NT2/D1 (cell line): ENCODE data around the gene FBXO22.
"Not testable (repeated sequence)": the region's sequence is repeated elsewhere in the genome, so short reads cannot be mapped to it uniquely, and the experiment has no call there.

ENCODE experiments used
- DNase-seq: peaks from one replicate; pipeline ENCODE4 v3.0.0-alpha.2; 2011; ENCODE audit warnings: low read depth, low spot score
- H3K27me3 ChIP-seq: 2 replicates; pipeline ENCODE4 v1.6.0; 2011; ENCODE audit warnings: mild to moderate bottlenecking; ENCODE audit not compliant: insufficient read length, insufficient read depth
- H3K36me3 ChIP-seq: 2 replicates; pipeline ENCODE4 v1.6.1; 2011; ENCODE audit warnings: mild to moderate bottlenecking, low read length, mixed read lengths; ENCODE audit not compliant: insufficient read depth, insufficient read length
- H3K4me1 ChIP-seq: 2 replicates; pipeline ENCODE4 v1.5.1; 2011; ENCODE audit not compliant: insufficient read depth, insufficient read length
- H3K4me3 ChIP-seq: 2 replicates; pipeline ENCODE4 v1.5.1; 2011; ENCODE audit warnings: low read depth; ENCODE audit not compliant: insufficient read length
- H3K9ac ChIP-seq: 2 replicates; pipeline ENCODE4 v1.6.0; 2011; ENCODE audit warnings: low read depth; ENCODE audit not compliant: insufficient read length
- H3K9me3 ChIP-seq: 2 replicates; pipeline ENCODE4 v1.5.1; 2011; ENCODE audit warnings: mild to moderate bottlenecking, low read length; ENCODE audit not compliant: insufficient read depth
- SUZ12 ChIP-seq: IDR thresholded peaks from 2 replicates; pipeline ENCODE4 v1.6.1; 2011; ENCODE audit not compliant: insufficient read length, insufficient read depth; ENCODE audit errors: extremely low read depth
- YY1 ChIP-seq: IDR thresholded peaks from 2 replicates; pipeline ENCODE4 v1.6.1; 2011; ENCODE audit not compliant: insufficient read length, insufficient read depth
- ZNF274 ChIP-seq: IDR thresholded peaks from 2 replicates; pipeline ENCODE4 v1.6.1; 2011; ENCODE audit warnings: mild to moderate bottlenecking, low read depth, low read length

Gene FBXO22

DNA sequence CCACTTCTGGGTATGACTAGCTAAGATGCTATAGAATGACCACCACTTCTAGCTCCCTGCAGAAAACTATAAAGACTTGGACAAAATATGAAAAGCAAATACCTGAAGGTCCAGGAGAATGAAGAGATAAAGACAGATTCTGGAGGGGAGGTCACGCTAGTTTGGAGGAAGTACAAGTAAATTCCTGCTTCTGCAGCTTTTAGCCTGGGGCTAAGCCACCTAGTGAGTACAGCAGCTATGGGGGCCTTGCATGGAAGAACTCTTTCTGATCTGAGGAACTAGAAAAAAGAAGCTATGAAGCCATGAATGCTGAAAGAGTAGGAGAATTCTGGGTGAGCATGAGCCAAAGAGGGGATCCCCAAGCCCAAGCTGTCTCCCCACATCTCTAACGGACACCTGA is 78.8 kb downstream of the FBXO22 start:
- H3K9ac ChIP-seq = no peak overlapping the region
- peaks cover 1% of the 10 kb centered on the region; the same call in 1 of the 2 replicates for H3K9me3 ChIP-seq
- H3K4me3 ChIP-seq = no peak overlapping the region
- DNase-seq = peak; percentile 22
- H3K27me3 ChIP-seq = no peaks in the 10 kb centered on the region
- no peak for TF ChIP-seq SUZ12
- TF ChIP-seq ZNF274 = no peak
- TF ChIP-seq YY1 = no peak
- H3K36me3 ChIP-seq = no peaks in the 10 kb centered on the region
- no peaks in the 10 kb centered on the region for H3K4me1 ChIP-seq

GRCh38 chr15:75984706-75985105 is 81.0 kb downstream of the FBXO22 start:
- H3K27me3 ChIP-seq, DNase-seq, H3K4me1 ChIP-seq: not testable (repeated sequence)

DNA sequence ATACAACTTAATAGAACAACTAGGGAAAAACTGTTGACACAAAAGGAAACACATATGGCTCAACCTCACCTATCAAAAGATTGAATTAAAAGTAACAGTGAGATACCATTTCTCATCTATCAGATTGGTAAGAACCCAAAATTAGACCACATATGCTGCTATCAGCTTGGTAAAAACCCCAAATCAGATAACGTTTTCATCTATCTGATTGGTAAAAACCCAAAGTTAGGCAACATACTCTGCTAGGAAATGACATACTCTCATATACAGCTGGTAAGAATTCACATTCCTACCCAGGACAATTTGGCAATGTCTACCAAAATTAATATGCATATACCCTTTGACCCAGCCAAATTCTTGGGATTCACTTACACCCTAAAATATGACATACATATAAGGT is 82.3 kb downstream of the FBXO22 start:
- DNase-seq = no peak
- no peaks in the 10 kb centered on the region for H3K27me3 ChIP-seq
- TF ChIP-seq SUZ12 (no peak), ZNF274 (no peak)
- no peak overlapping the region for H3K9ac ChIP-seq
- H3K36me3 ChIP-seq = no peaks in the 10 kb centered on the region
- H3K9me3 ChIP-seq = no peaks in the 10 kb centered on the region
- no peak overlapping the region for H3K4me3 ChIP-seq
- no peaks in the 10 kb centered on the region for H3K4me1 ChIP-seq

More at GRCh38 chr15:75984706-75985105, 81.0 kb downstream of the FBXO22 start:
- not testable (repeated sequence) for H3K36me3 ChIP-seq, H3K9ac ChIP-seq, H3K9me3 ChIP-seq, H3K4me3 ChIP-seq

GRCh38 chr15:75989045-75989444 is 85.4 kb downstream of the FBXO22 start:
- no peak overlapping the region for H3K9ac ChIP-seq
- H3K4me1 ChIP-seq = no peaks in the 10 kb centered on the region
- no peaks in the 10 kb centered on the region for H3K27me3 ChIP-seq
- no peak overlapping the region for H3K4me3 ChIP-seq
- DNase-seq = no peak
- no peaks in the 10 kb centered on the region for H3K36me3 ChIP-seq
- H3K9me3 ChIP-seq = peaks cover 5% of the 10 kb centered on the region; the same call in 1 of the 2 replicates
- TF ChIP-seq ZNF274 = no peak
- no peak for TF ChIP-seq YY1
- TF ChIP-seq SUZ12 = no peak

- DNase-seq = no peak
- H3K4me3 ChIP-seq = no peak overlapping the region
- no peaks in the 10 kb centered on the region for H3K4me1 ChIP-seq
- peaks cover 5% of the 10 kb centered on the region; the same call in 1 of the 2 replicates for H3K9me3 ChIP-seq
- no peak overlapping the region for H3K9ac ChIP-seq
- TF ChIP-seq SUZ12 (no peak), ZNF274 (no peak), YY1 (no peak)
- H3K36me3 ChIP-seq = no peaks in the 10 kb centered on the region
- no peaks in the 10 kb centered on the region for H3K27me3 ChIP-seq
Measured at GRCh38 chr15:75989875-75990274, 86.2 kb downstream of the FBXO22 start.
